ENCODE data around the gene SYVN1.

DNA sequence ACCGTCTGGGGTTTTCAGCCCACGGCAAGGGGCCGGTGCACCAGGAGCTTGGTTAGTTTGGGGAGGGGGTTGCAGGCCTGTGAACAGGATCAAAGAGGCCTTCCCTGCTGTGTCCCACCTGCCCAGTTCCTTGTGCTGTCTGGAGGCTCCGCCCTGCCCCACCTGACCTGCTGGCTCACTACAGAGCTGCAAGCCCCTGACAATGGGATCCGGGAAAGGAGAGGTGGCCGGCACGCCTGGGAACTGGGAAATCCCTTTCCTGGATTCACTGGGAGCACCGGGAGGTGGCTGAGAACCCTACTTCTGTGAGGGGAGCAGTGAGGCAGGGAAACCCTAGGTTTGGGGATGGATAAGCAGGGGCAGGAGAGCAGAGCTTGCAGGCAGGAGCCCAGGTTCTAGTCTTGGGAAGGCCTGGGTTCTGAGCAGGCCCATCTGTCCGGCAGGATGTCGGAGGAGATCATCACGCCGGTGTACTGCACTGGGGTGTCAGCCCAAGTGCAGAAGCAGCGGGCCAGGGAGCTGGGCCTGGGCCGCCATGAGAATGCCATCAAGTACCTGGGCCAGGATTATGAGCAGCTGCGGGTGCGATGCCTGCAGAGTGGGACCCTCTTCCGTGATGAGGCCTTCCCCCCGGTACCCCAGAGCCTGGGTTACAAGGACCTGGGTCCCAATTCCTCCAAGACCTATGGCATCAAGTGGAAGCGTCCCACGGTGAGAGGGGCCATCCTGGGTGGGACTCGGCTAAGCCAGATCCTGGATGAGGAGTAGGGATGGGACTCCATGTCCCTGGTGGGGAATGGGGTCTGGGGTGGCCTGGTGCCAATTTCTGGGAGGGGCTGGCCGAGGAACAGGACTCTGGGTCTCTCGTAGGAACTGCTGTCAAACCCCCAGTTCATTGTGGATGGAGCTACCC is 48.2 kb upstream of the SYVN1 start:
- TF ChIP-seq POLR2A (IDR thresholded peaks at IDR 0.05; ENCODE audit: low read length) (no peak), GATA1 (IDR thresholded peaks at IDR 0.05; ENCODE audit: low read depth, low read length) (no peak)

All from erythroblast (primary cell).